GM12878 (cell line): ENCODE measurements around the gene IL23R. TPM values are rescaled to one million over a fixed set of nuclear protein-coding genes. Genes with fewer than 3 reads are reported as not detected.

ENCODE experiments used
- ATAC-seq: fragments of 200-7000 bp; cut with Tn5 transposase; 3 replicates; pipeline ENCODE4 v1.9.1; 2020; ENCODE audit warnings: mild to moderate bottlenecking, moderate library complexity
- BruUV-seq: library from RNA; stranded (reverse); fragments of 400-500 nt; replicated peaks from 2 replicates; lab custom pipeline; 2021; lab: Mats Ljungman, UMichigan
- CTCF ChIA-PET: fragments of 300-600 bp; sonication (Branson Sonifier 250); formaldehyde crosslinking; extraction: SDS; loops from one replicate; lab custom pipeline; 2021; ENCODE audit warnings: inconsistent platforms; lab: Yijun Ruan, JAX
- POLR2A ChIA-PET: fragments of 350-600 bp; formaldehyde crosslinking; extraction: SDS; loops from one replicate; lab custom pipeline; 2021; ENCODE audit warnings: inconsistent platforms; lab: Charles Lee
- RAD21 ChIA-PET: fragments of 300-600 bp; sonication (Branson Sonifier 250); formaldehyde crosslinking; loops from one replicate; lab custom pipeline; 2023; ENCODE audit warnings: antibody characterized with exemption; ENCODE audit not compliant: unreplicated experiment; lab: Charles Lee
- SMC1A ChIA-PET: fragments of 300-600 bp; sonication (Branson Sonifier 250); formaldehyde crosslinking; loops from one replicate; lab custom pipeline; 2023; ENCODE audit not compliant: unreplicated experiment, uncharacterized antibody; lab: Charles Lee
- DNase-seq: peaks from one replicate; pipeline ENCODE4 v3.0.0-alpha.2; 2011; ENCODE audit warnings: low read depth, low spot score
- FAIRE-seq: peaks from 3 replicates; lab custom pipeline; 2011; peaks lifted over from hg19 to GRCh38; lab: Jason Lieb, UNC
- H2AFZ ChIP-seq: 2 replicates; pipeline ENCODE4 v1.6.0; 2011; ENCODE audit warnings: low read depth, low read length, control low read depth; ENCODE audit not compliant: control insufficient read depth
- H3K27ac ChIP-seq: 2 replicates; pipeline ENCODE4 v1.5.1; 2011; ENCODE audit warnings: control low read depth; ENCODE audit not compliant: control insufficient read depth, insufficient read depth
- H3K27me3 ChIP-seq, 2 experiments: replicated peaks in 1 of 2; 2 replicates each; pipeline versions ENCODE4 v1.6.0 to v1.6.1; 2011; ENCODE audit warnings: low read length in 1 of 2; ENCODE audit not compliant: control insufficient read depth in 2 of 2, insufficient read depth in 2 of 2
- H3K36me3 ChIP-seq, 2 experiments: 2 replicates each; pipeline ENCODE4 v1.5.1; 2011; ENCODE audit warnings: low read length in 1 of 2; ENCODE audit not compliant: control insufficient read depth in 2 of 2, insufficient read depth in 2 of 2
- H3K4me1 ChIP-seq: 2 replicates; pipeline ENCODE4 v1.6.1; 2011; ENCODE audit warnings: mild to moderate bottlenecking, low read length, moderate library complexity, mixed read lengths; ENCODE audit not compliant: control insufficient read depth, insufficient read depth
- H3K4me2 ChIP-seq: 2 replicates; pipeline ENCODE4 v1.6.0; 2011; ENCODE audit warnings: control low read depth; ENCODE audit not compliant: control insufficient read depth, insufficient read depth
- H3K4me3 ChIP-seq: fragments of 200-600 bp; sonication (generic); 2 replicates; pipeline ENCODE4 v1.5.1; 2016
- H3K79me2 ChIP-seq: 2 replicates; pipeline ENCODE4 v1.6.0; 2011; ENCODE audit warnings: low read length; ENCODE audit not compliant: control insufficient read depth, insufficient read depth
- H3K9ac ChIP-seq: 2 replicates; pipeline ENCODE4 v1.8.0; 2011; ENCODE audit warnings: low read length, control low read depth, mixed read lengths; ENCODE audit not compliant: control insufficient read depth, insufficient read depth
- H3K9me3 ChIP-seq: replicated peaks from 3 replicates; pipeline ENCODE4 v1.5.1; 2011; ENCODE audit warnings: mild to moderate bottlenecking, low read length; ENCODE audit not compliant: control insufficient read depth, insufficient read depth
- H4K20me1 ChIP-seq: 2 replicates; pipeline ENCODE4 v1.6.0; 2011; ENCODE audit not compliant: control insufficient read depth, insufficient read depth
- ATF7 ChIP-seq: fragments of 450-650 bp; IDR thresholded peaks from 2 replicates; pipeline ENCODE4 v1.6.1; 2016; ENCODE audit warnings: low read depth, mild to moderate bottlenecking
- CHD4 ChIP-seq: fragments of 200-600 bp; sonication (generic); IDR thresholded peaks from 2 replicates; pipeline ENCODE4 v1.6.1; 2016; ENCODE audit warnings: mild to moderate bottlenecking
- ELK1 ChIP-seq: IDR thresholded peaks from 2 replicates; pipeline ENCODE4 v1.6.1; 2012; ENCODE audit warnings: low read depth, low read length, improper control_type of control experiment
- ETV6 ChIP-seq, 2 experiments: fragments of 450-650 bp in 1 of 2; IDR thresholded peaks in 1 of 2; conservative IDR thresholded peaks in 1 of 2; 2 replicates each; pipeline ENCODE4 v1.6.1; 2014; ENCODE audit warnings: antibody characterized with exemption in 1 of 2, borderline replicate concordance in 1 of 2, low read depth in 1 of 2, mild to moderate bottlenecking in 1 of 2, moderate library complexity in 1 of 2
- FOS ChIP-seq: IDR thresholded peaks from 3 replicates; pipeline ENCODE4 v1.6.1; 2011; ENCODE audit warnings: borderline replicate concordance; ENCODE audit not compliant: insufficient read length; ENCODE audit errors: extremely low read depth
- MAX ChIP-seq: IDR thresholded peaks from 2 replicates; pipeline ENCODE4 v1.6.1; 2012; ENCODE audit warnings: low read depth, low read length, improper control_type of control experiment
- MEF2A ChIP-seq: IDR thresholded peaks from 2 replicates; pipeline ENCODE4 v1.6.1; 2011; ENCODE audit warnings: low read depth, mild to moderate bottlenecking, low read length, moderate library complexity; ENCODE audit not compliant: insufficient read depth
- MLLT1 ChIP-seq: fragments of 450-650 bp; IDR thresholded peaks from 2 replicates; pipeline ENCODE4 v1.6.1; 2016; ENCODE audit warnings: mild to moderate bottlenecking
- MYB ChIP-seq: fragments of 150-350 bp; IDR thresholded peaks from 2 replicates; pipeline ENCODE4 v1.6.1; 2014; ENCODE audit warnings: mild to moderate bottlenecking, low read depth, low read length, borderline replicate concordance
- NR2C2 ChIP-seq: IDR thresholded peaks from 2 replicates; pipeline ENCODE4 v1.6.1; 2011; ENCODE audit warnings: borderline replicate concordance, low read depth; ENCODE audit not compliant: control insufficient read depth, insufficient read length
- PBX3 ChIP-seq: IDR thresholded peaks from 2 replicates; pipeline ENCODE4 v1.6.1; 2011; ENCODE audit warnings: mild to moderate bottlenecking, low read depth, low read length, moderate library complexity; ENCODE audit not compliant: insufficient replicate concordance
- SMAD1 ChIP-seq: fragments of 450-650 bp; IDR thresholded peaks from 2 replicates; pipeline ENCODE4 v1.6.1; 2018; ENCODE audit warnings: mild to moderate bottlenecking, low read depth; ENCODE audit not compliant: partially characterized antibody
- SREBF2 ChIP-seq: IDR thresholded peaks from 2 replicates; pipeline ENCODE4 v1.6.1; 2012; ENCODE audit warnings: mild to moderate bottlenecking, low read length
- TCF12 ChIP-seq: IDR thresholded peaks from 2 replicates; pipeline ENCODE4 v1.6.1; 2011; ENCODE audit warnings: low read depth, mild to moderate bottlenecking, low read length
- ZBED1 ChIP-seq: IDR thresholded peaks from 2 replicates; pipeline ENCODE4 v1.6.1; 2016; ENCODE audit warnings: borderline replicate concordance
- ZBTB4 ChIP-seq: fragments of 450-650 bp; formaldehyde crosslinking; IDR thresholded peaks from 2 replicates; pipeline ENCODE4 v1.4.0; 2022; ENCODE audit warnings: mild to moderate bottlenecking, moderate library complexity
- ZNF622 ChIP-seq: fragments of 450-650 bp; IDR thresholded peaks from 2 replicates; pipeline ENCODE4 v1.6.1; 2017; ENCODE audit warnings: mild to moderate bottlenecking, inconsistent platforms
- WGBS: methylation state at CpG from one replicate; pipeline ENCODE4 v1.1.6; 2016; ENCODE audit warnings: low lambda C conversion rate; ENCODE audit not compliant: insufficient replicate concordance, insufficient coverage; ENCODE audit errors: missing lambda C conversion rate; 5-methylcytosine and 5-hydroxymethylcytosine counted together
- in situ Hi-C: fragments of 300-500 bp; cut with MboI; formaldehyde crosslinking; loops from 9 replicates; pipeline ENCODE4 v1.14.3; 2018; ENCODE audit warnings: mixed read lengths
- intact Hi-C: fragments of 100-400 bp; cut with micrococcal nuclease; formaldehyde crosslinking; loops from one replicate; pipeline ENCODE4 v1.14.2; 2022; ENCODE audit not compliant: unreplicated experiment
- polyA plus RNA-seq, 11 experiments: library from polyadenylated mRNA; depleted of rRNA in 4 of 11; unstranded in 6 of 11; stranded (reverse) in 5 of 11; fragments of >200 nt; fragmentation: Nextera tagmentation in 4 of 11; fragmentation: Illumina TruSeq in 1 of 11; extraction: Ambion mirVana in 4 of 11; extraction: Trizol in 1 of 11; gene quantifications; 1 replicate in 1 of 11; 2 replicates in 10 of 11; pipeline versions ENCODE4 v1.2.1 to v1.2.3, GENCODE V29; 2011 to 2016; ENCODE audit warnings: inconsistent platforms in 2 of 11, missing spikeins in 2 of 11, low read depth in 1 of 11
- total RNA-seq, 4 experiments: library from RNA; depleted of rRNA in 3 of 4; stranded (reverse); fragments of >200 nt in 3 of 4; fragmentation: Illumina TruSeq in 1 of 4; extraction: Trizol in 1 of 4; gene quantifications; 2 replicates each; pipeline versions ENCODE4 v1.2.1 to v1.2.3, GENCODE V29; 2013 to 2021

Gene IL23R
- total and polyA plus RNA-seq, 10 of the 15 experiments (the other 5 are each of a cell fraction or from before 2014, with no cell fraction given): 0.16 to 6.4 (median 0.59) TPM

- no peaks in the 10 kb centered on the region for H3K4me1 ChIP-seq
- H3K9me3 ChIP-seq: no peaks in the 10 kb centered on the region
- no peak overlapping the region for H3K4me3 ChIP-seq
- in situ Hi-C loops (no loop called here), intact Hi-C loops (no loop called here)
- ATAC-seq: no peak
- ChIA-PET RAD21 (no interaction called here), POLR2A (no interaction called here), CTCF (no interaction called here), SMC1A (no interaction called here)
- H2AFZ ChIP-seq: no peak overlapping the region
- 56% methylated on average over 7 of the region's 7 CpGs for WGBS
- H4K20me1 ChIP-seq: no peaks in the 10 kb centered on the region
- no peaks in the 10 kb centered on the region for H3K79me2 ChIP-seq
- H3K9ac ChIP-seq: no peak overlapping the region
- DNase-seq: no peak
- H3K27me3 ChIP-seq: no peaks in the 10 kb centered on the region
- no peak overlapping the region for H3K4me2 ChIP-seq
- H3K27ac ChIP-seq: no peak overlapping the region
- H3K36me3 ChIP-seq: no peaks in the 10 kb centered on the region
- no TSS peak for BruUV-seq
- no peak for FAIRE-seq
- TF ChIP-seq ZNF622 (no peak), ETV6 (conservative IDR thresholded peaks at IDR 0.05 in 1 of 2, IDR thresholded peaks at IDR 0.05 in 1 of 2; ENCODE audit: borderline replicate concordance in 1 of 2, low read depth in 1 of 2) (no peak), NR2C2 (no peak), SREBF2 (no peak), CHD4 (no peak), ATF7 (no peak), MLLT1 (no peak), MEF2A (no peak), SMAD1 (no peak), FOS (no peak), MAX (no peak), ELK1 (no peak), ZBED1 (no peak), PBX3 (no peak), TCF12 (no peak), MYB (no peak), ZBTB4 (CRISPR knock-in tag) (no peak)
Measured at GRCh38 chr1:67299296-67299695, 133.0 kb downstream of the IL23R start.
